SK-N-SH treated with all-trans-retinoic acid at 6 μM for 48 hours (cell line): ENCODE data around the gene NDRG2.

Source experiments
- BACH2 ChIP-seq: fragments of 250-450 bp; sonication (Bioruptor Pico); IDR thresholded peaks from 2 replicates; pipeline ENCODE4 v1.9.0; 2021; ENCODE audit warnings: mild to moderate bottlenecking, borderline replicate concordance
- ISL1 ChIP-seq: fragments of 250-450 bp; sonication (Bioruptor Pico); IDR thresholded peaks from 2 replicates; pipeline ENCODE4 v2.1.2; 2022; ENCODE audit warnings: mild to moderate bottlenecking, moderate library complexity
- PATZ1 ChIP-seq: fragments of 250-450 bp; sonication (Bioruptor Pico); IDR thresholded peaks from 2 replicates; pipeline ENCODE4 v1.8.0; 2020; ENCODE audit warnings: mild to moderate bottlenecking, moderate library complexity, borderline replicate concordance
- POU6F1 ChIP-seq: fragments of 250-450 bp; sonication (Bioruptor Pico); IDR thresholded peaks from 2 replicates; pipeline ENCODE4 v1.8.0; 2021; ENCODE audit warnings: low read depth, mild to moderate bottlenecking, moderate library complexity, borderline replicate concordance
- PPARA ChIP-seq: fragments of 250-450 bp; sonication (Bioruptor Pico); IDR thresholded peaks from 2 replicates; pipeline ENCODE4 v1.5.0; 2020; ENCODE audit warnings: mild to moderate bottlenecking, borderline replicate concordance
- RARB ChIP-seq: fragments of 250-450 bp; sonication (Bioruptor Pico); IDR thresholded peaks from 2 replicates; pipeline ENCODE4 v1.8.0; 2021; ENCODE audit warnings: mild to moderate bottlenecking, moderate library complexity
- SNAI2 ChIP-seq: fragments of 250-450 bp; sonication (Bioruptor Pico); IDR thresholded peaks from 2 replicates; pipeline ENCODE4 v1.5.0; 2020; ENCODE audit warnings: mild to moderate bottlenecking, moderate library complexity
- ZC3H10 ChIP-seq: fragments of 250-450 bp; sonication (Bioruptor Pico); IDR thresholded peaks from 2 replicates; pipeline ENCODE4 v1.5.1; 2021; ENCODE audit warnings: mild to moderate bottlenecking, moderate library complexity
- ZFP3 ChIP-seq: fragments of 250-450 bp; sonication (Bioruptor Pico); IDR thresholded peaks from 2 replicates; pipeline ENCODE4 v1.5.0; 2020; ENCODE audit warnings: mild to moderate bottlenecking, moderate library complexity
- ZFP30 ChIP-seq: fragments of 450-650 bp; formaldehyde crosslinking; IDR thresholded peaks from 2 replicates; pipeline ENCODE4 v1.5.0; 2022; ENCODE audit warnings: mild to moderate bottlenecking, moderate library complexity
- ZNF8 ChIP-seq: fragments of 450-650 bp; formaldehyde crosslinking; IDR thresholded peaks from 2 replicates; pipeline ENCODE4 v1.5.0; 2020; ENCODE audit warnings: mild to moderate bottlenecking, moderate library complexity
- TF ChIP-seq, protein P1 (sequence below): fragments of 250-450 bp; sonication (Bioruptor Pico); IDR thresholded peaks from 2 replicates; pipeline ENCODE4 v1.5.1; 2020; ENCODE audit warnings: low read depth, mild to moderate bottlenecking, moderate library complexity
- TF ChIP-seq, protein P2 (sequence below): fragments of 250-450 bp; sonication (Bioruptor Pico); IDR thresholded peaks from 2 replicates; pipeline ENCODE4 v1.5.1; 2021; ENCODE audit warnings: mild to moderate bottlenecking, moderate library complexity

GRCh38 chr14:21019366-21019765 is 5.5 kb downstream of the NDRG2 start:
- TF ChIP-seq RARB (no peak), PATZ1 (CRISPR knock-in tag) (no peak), ZFP3 (CRISPR knock-in tag) (no peak), ZFP30 (CRISPR knock-in tag) (no peak), ZC3H10 (CRISPR knock-in tag) (no peak), ZNF8 (CRISPR knock-in tag) (no peak), SNAI2 (CRISPR knock-in tag) (no peak), PPARA (CRISPR knock-in tag) (no peak), ISL1 (CRISPR knock-in tag) (no peak), BACH2 (CRISPR knock-in tag) (no peak), POU6F1 (no peak)
- TF ChIP-seq, protein P1, sequence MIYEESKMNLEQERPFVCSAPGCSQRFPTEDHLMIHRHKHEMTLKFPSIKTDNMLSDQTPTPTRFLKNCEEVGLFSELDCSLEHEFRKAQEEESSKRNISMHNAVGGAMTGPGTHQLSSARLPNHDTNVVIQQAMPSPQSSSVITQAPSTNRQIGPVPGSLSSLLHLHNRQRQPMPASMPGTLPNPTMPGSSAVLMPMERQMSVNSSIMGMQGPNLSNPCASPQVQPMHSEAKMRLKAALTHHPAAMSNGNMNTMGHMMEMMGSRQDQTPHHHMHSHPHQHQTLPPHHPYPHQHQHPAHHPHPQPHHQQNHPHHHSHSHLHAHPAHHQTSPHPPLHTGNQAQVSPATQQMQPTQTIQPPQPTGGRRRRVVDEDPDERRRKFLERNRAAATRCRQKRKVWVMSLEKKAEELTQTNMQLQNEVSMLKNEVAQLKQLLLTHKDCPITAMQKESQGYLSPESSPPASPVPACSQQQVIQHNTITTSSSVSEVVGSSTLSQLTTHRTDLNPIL = no peak
- TF ChIP-seq, protein P2, sequence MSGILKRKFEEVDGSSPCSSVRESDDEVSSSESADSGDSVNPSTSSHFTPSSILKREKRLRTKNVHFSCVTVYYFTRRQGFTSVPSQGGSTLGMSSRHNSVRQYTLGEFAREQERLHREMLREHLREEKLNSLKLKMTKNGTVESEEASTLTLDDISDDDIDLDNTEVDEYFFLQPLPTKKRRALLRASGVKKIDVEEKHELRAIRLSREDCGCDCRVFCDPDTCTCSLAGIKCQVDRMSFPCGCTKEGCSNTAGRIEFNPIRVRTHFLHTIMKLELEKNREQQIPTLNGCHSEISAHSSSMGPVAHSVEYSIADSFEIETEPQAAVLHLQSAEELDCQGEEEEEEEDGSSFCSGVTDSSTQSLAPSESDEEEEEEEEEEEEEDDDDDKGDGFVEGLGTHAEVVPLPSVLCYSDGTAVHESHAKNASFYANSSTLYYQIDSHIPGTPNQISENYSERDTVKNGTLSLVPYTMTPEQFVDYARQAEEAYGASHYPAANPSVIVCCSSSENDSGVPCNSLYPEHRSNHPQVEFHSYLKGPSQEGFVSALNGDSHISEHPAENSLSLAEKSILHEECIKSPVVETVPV (CRISPR knock-in tag) = no peak
